Karpas-422 (cell line): ENCODE results near the gene PRPF38B. TPM values are rescaled to one million over a fixed set of nuclear protein-coding genes. Genes with fewer than 3 reads are reported as not detected.

Experiments used
- DNase-seq: peaks from one replicate; pipeline ENCODE4 v3.0.0-alpha.2; 2015
- H2AFZ ChIP-seq: fragments of 200-600 bp; sonication (generic); 2 replicates; pipeline ENCODE4 v1.6.1; 2014; ENCODE audit warnings: antibody characterized with exemption, low read length, mixed read lengths
- H3K27ac ChIP-seq: fragments of 200-600 bp; sonication (generic); 2 replicates; pipeline ENCODE4 v1.5.1; 2014; ENCODE audit warnings: mild to moderate bottlenecking, low read length, moderate library complexity
- H3K27me3 ChIP-seq: fragments of 200-600 bp; sonication (generic); 2 replicates; pipeline ENCODE4 v1.6.1; 2014; ENCODE audit warnings: low read length, mixed read lengths
- H3K36me3 ChIP-seq: fragments of 200-600 bp; sonication (generic); 2 replicates; pipeline ENCODE4 v1.6.1; 2014; ENCODE audit warnings: low read length, mixed read lengths; ENCODE audit not compliant: insufficient read depth
- H3K4me1 ChIP-seq: fragments of 200-600 bp; sonication (generic); 2 replicates; pipeline ENCODE4 v1.6.1; 2014; ENCODE audit warnings: mild to moderate bottlenecking, low read length, mixed read lengths
- H3K4me2 ChIP-seq: fragments of 200-600 bp; sonication (generic); 2 replicates; pipeline ENCODE4 v1.6.1; 2014; ENCODE audit warnings: low read length, low read depth, mild to moderate bottlenecking; ENCODE audit not compliant: poor library complexity, severe bottlenecking
- H3K4me3 ChIP-seq: fragments of 200-600 bp; sonication (generic); 2 replicates; pipeline ENCODE4 v1.5.1; 2014; ENCODE audit warnings: mild to moderate bottlenecking, antibody characterized with exemption, low read length, mixed read lengths
- H3K79me2 ChIP-seq: fragments of 200-600 bp; sonication (generic); 2 replicates; pipeline ENCODE4 v1.6.1; 2014; ENCODE audit warnings: mild to moderate bottlenecking, low read length, mixed read lengths
- H3K9ac ChIP-seq: fragments of 200-600 bp; sonication (generic); 2 replicates; pipeline ENCODE4 v1.6.0; 2014; ENCODE audit warnings: low read length
- H3K9me2 ChIP-seq: fragments of 200-600 bp; sonication (generic), shearing (Covaris generic); replicated peaks from 2 replicates; pipeline ENCODE4 v1.6.0; 2014; ENCODE audit warnings: mild to moderate bottlenecking, low read length, moderate library complexity; ENCODE audit not compliant: insufficient read depth
- H3K9me3 ChIP-seq: fragments of 300-700, 200-600 bp; sonication (generic); 2 replicates; pipeline ENCODE4 v1.6.1; 2014; ENCODE audit warnings: low read length, mixed read lengths
- H4K20me1 ChIP-seq: fragments of 200-600 bp; sonication (generic); 2 replicates; pipeline ENCODE4 v1.6.1; 2014; ENCODE audit warnings: mild to moderate bottlenecking, antibody characterized with exemption, low read length, low read depth; ENCODE audit not compliant: insufficient read depth
- total RNA-seq: library from RNA; depleted of rRNA; stranded (reverse); fragments of >200 nt; shearing (Covaris generic); gene quantifications from 2 replicates; pipeline ENCODE4 v1.2.3, GENCODE V29; 2014; ENCODE audit warnings: low replicate concordance; rRNA removed

Gene PRPF38B
- total RNA-seq, 1 experiment from 2014 or later, result 30.9 TPM

- H3K36me3 ChIP-seq, result peaks cover 43% of the 10 kb centered on the region; the same call in 1 of the 2 replicates
- H4K20me1 ChIP-seq, result no peaks in the 10 kb centered on the region
- DNase-seq, result no peak
- H3K4me1 ChIP-seq, result peaks cover 8% of the 10 kb centered on the region
- no peak overlapping the region for H3K27ac ChIP-seq
- H3K27me3 ChIP-seq, result no peaks in the 10 kb centered on the region
- no peaks in the 10 kb centered on the region for H3K9me2 ChIP-seq
- H3K9ac ChIP-seq, result no peak overlapping the region
- H3K79me2 ChIP-seq, result peaks cover 73% of the 10 kb centered on the region
- no peak overlapping the region for H3K4me3 ChIP-seq
- no peaks in the 10 kb centered on the region for H3K9me3 ChIP-seq
- no peak overlapping the region for H3K4me2 ChIP-seq
- H2AFZ ChIP-seq, result no peak overlapping the region
Observed at GRCh38 chr1:108750476-108751181, 58.5 kb downstream of the PRPF38B start.

Other genes starting within 250 kb of the PRPF38B start
- not detected in 2 replicates for gene NBPF6, start 242.0 kb upstream of the PRPF38B start, total RNA-seq
- 3.4 and 5.0 TPM in 2 replicates for gene EEIG2, start 132.2 kb upstream of the PRPF38B start, total RNA-seq
- gene HENMT1, start 31.2 kb upstream of the PRPF38B start, total RNA-seq, result 30.7 and 58.1 TPM in 2 replicates
- 2.9 TPM in 1 of 2 replicates, not detected in the other for gene FNDC7, start 20.6 kb downstream of the PRPF38B start, total RNA-seq
- gene STXBP3, start 54.4 kb downstream of the PRPF38B start, total RNA-seq, result 31.6 and 68.9 TPM in 2 replicates
- gene AKNAD1, start 164.8 kb downstream of the PRPF38B start, total RNA-seq, result not detected in 2 replicates
- gene GPSM2, start 184.7 kb downstream of the PRPF38B start, total RNA-seq, result 13.7 and 18.3 TPM in 2 replicates